HG03045 (cell line): Measurements from ENCODE around the gene TAOK2.
"Not testable (repeated sequence)": the region's sequence is repeated elsewhere in the genome, so short reads cannot be mapped to it uniquely, and the experiment has no call there.

Experiments used
- ATAC-seq: cut with Tn5 transposase; IDR thresholded peaks from one replicate; pipeline ENCODE4 v1.9.1; 2021; ENCODE audit warnings: mild to moderate bottlenecking, moderate library complexity; ENCODE audit not compliant: unreplicated experiment

TAOK2 gene

DNA sequence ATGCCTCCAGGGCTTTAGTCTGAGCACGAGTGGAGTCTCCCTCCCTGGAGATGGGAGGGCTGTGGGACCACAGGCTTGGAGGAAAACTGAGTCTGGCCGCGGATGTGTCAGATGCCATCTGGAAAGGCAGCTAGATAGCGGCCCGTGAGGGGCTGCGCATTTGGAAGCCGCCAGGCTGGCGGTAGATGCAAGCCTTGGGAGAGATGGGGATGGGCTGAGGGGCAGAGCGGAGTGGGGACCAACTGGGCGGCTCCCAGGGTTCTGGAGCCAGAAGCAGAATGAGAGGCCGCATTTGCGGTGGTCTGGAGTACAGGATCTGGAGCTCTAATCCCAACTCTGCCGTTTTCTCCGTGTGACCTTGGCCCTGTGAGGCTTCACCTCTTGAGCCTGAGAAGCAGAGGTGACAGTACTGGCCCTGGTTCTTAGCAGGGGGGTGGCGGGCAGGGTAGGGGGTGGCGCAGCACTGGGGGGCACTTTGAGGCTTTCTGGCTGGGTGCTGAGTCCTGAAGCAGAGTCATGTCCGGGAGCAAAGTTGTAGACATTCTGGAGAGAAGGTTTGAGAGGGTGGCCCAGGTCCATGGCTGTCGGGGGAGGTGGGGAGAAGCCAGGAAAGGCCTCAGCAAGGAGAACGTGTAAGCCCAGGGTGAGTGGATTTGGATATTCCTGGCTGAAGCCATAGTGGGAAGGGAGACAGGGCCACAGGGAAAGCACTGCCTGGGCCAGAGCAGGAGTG, 29.1 kb downstream of the TAOK2 start:
- no peak for ATAC-seq

DNA sequence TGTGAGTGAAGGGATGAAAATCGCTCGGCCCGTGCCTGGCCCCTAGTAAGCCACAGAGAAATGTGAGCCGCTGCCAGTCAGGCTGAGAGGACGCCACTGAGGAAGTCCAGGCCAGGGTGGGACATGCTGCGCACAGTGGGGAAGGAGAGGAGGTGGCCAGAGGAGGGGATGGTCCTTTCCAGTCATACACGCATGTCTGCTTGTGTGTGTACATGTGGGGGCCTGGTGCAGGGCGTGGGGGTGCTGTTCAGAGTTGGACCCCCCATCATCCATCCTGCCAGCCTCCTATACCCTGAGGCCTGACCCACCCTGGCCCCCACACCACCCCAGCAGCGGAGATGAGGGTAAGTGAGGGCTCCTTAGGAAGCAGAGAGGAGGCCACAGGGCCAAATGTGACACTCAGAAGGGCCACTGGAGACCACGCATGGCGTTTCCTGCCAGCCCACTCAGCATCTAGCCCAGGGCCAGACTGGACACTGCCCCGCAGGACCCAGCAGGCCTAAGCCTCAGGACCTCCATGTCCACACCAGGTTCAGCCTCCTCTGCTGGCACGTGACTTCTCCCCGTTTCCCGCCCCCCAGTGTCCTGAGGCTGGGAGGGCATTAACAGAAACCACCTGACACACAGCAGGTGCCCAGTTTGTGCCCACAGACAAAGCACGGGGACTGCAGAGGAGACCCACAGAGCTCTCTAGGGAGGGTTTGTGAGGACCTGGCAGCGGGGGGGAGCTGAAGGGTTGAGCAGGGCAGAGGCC, 30.2 kb downstream of the TAOK2 start:
- no peak for ATAC-seq

DNA sequence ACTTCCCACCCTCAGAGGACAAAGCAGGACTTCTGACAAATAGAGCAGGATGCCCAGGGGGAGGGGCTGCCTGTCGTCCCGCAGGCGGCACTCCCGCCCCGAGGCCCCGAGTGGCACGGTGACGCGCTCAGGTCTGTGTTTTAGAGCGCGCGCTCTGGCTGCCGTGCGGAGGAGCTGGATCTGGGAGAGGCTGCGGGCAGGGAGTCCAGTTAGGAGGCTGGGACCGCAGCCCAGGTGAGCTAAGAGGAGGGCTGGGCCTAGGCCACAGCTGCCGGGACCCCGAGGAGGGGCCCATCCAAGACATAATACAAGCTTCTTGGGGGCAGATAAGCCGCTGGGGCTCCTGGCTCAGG, 30.7 kb downstream of the TAOK2 start:
- no peak for ATAC-seq

DNA sequence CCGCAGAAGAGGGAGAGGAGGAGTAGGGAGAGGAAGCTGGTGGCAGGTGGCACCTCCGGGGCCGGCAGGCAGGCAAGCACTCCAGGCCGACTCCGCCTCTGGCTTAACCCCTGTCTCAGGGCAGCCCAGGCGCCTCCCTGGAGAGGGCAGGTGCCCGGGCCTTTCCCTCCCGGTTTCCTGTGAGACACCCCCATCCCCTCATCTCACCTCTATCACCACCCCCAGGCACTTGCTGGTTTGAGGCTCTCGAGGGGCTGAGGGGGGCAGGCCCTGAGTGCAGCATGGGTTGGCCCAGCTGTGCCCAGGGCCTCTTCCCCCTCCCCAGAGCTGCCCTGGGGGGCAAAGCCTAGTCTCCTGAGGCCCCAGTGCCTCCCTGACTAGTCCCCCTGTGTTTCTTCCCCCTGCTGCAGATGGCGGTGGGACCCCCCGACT, 31.2 kb downstream of the TAOK2 start:
- no peak for ATAC-seq

DNA sequence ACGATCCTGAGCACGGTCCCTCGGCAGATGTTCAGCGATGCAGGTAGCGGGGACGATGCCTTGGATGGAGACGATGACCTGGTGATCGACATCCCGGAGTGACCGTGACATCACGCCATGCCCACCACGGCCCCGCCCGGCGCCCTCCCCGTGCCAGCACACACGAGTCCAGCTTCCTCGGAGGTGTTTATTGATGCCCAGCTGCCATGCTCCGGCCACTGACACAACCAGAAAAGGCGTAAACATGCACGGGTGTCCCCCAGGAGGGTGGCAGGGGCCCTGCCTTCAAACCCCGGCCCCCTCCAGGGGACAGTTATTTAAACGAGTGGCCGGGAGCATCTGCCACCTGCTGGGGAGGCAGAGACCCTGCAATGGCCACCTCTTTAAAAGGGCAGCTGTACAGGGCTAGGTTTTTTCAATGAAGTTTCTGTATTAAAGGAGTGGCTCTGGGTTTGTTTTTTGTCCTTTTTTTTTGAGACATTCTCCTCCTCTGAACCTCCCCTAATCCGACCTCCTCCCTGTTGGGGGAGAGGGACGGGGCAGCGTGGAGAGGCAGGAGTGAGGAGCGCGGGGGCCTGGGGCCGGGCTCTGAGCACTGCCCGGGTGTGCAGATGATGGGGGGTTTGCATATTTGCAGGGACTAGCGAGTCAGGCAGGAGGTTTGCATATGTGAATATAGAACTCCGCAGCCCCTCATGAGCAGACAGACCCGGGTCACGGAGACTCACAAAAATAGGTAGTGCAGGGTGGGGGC, 31.9 kb downstream of the TAOK2 start:
- no peak for ATAC-seq

DNA sequence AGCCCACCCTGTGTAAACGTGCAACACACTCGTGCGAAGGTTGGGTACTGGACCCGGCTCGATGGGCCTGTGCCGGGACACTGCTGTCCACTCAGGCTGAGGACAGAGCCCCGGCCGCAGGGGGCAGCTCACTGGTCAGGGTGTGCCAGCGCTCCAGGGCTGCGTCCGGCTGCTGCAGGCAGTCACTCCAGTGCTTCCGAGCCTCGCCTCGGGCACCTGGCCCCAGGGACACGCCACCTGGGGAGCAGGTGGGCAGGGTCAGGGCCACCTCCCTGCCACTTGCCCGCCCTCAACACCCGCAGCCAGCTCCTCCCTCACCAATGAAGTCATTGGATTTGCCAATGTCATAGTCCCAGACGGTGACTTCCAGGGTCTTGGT, 32.4 kb downstream of the TAOK2 start:
- ATAC-seq = no peak

DNA sequence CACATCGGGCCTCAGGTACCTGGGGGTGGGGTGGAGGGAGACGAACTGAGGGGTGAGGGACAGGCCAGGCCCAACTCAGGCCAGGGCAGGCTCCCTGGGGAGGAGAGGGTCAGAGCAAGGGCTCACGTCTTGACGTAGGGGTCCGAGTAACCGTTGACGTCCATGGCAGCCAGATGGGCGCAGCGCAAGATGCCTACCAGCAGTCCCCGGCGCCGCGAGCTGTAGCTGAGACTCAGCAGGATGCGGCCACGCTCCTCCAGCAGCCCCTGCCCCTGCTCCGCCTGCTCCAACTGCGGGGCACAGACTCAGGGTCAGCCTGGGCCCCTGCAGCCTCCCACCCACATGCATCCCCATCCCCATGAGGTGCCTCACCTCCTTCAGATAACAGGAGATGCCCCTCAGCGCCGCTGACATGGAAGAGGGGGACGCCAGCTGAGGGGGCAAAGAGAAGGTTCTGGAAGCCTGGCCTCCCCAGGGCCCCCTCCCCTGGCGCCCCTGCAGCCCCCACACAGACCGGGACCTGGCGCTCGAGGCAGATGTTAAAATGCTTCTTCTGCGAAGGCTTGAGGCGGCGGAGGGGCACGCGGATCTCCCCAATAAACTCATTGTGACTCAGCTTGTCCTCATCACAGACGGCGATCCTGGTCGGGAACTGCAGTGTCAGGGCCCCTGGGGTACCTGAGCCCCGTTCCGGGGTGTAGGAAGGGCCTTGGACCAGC, 33.1 kb downstream of the TAOK2 start:
- ATAC-seq = no peak

DNA sequence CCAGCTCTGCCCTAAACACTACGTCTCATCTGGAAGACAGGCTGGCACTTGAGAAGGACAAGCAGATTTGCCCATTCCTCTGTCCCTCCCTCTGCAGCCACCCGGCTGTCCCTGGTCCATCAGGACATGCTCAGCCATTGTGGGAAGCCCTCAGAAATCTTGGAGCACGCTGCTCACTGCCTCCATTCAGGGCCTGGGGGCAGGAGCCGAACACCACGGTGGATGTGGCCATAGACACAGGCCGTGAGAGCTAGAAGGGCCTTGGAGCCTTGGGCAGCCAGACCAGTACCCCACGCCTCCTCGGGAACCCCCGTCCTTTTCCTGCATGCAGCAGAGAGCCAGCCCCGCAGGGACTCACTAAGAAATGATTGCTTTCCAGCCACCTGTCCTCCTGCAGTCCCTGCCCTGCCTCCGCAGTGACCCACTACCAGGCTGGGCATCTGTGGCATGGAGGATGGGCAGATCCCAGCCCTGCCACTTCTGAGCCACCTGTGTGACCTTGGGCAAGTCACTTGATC, 33.8 kb downstream of the TAOK2 start:
- ATAC-seq = no peak

DNA sequence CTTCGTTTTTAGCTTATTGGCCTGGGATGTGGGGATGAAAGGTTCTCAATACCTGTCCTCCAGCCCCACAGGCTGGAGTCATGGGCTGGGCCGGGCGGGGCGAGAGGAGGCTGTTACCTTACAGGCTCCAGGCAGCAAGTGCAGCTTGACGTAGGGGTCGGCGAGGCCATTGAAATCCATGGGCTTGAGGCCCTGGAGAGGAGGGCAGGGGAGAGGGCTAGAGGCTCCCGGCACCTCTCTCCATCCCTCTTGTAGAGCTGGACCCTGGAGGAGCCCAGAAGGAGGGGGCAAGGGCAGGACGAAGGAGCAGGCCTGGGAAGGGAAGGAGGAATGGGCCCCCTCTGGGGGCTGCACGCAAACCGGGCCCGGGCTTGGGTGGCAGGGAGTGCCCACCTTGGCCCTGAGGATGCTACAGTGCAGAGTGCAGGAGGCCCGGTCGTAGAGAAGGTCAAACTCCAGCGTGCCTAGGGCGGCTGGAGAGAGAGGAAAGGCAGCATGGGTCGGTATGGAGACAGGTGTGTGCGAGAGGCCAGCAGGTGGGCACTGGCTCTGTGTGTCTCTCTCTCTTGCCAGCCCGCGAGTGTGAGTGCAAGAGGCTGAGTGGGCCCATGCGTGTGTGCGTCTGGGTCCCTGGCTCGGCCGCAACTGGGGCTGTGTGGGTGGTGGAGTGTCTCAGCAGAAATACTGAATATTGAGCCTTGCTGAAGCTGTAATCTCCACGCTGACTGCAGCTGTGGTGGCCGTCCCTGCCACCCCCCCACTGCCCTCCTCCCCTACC, 35.6 kb downstream of the TAOK2 start:
- no peak for ATAC-seq

DNA sequence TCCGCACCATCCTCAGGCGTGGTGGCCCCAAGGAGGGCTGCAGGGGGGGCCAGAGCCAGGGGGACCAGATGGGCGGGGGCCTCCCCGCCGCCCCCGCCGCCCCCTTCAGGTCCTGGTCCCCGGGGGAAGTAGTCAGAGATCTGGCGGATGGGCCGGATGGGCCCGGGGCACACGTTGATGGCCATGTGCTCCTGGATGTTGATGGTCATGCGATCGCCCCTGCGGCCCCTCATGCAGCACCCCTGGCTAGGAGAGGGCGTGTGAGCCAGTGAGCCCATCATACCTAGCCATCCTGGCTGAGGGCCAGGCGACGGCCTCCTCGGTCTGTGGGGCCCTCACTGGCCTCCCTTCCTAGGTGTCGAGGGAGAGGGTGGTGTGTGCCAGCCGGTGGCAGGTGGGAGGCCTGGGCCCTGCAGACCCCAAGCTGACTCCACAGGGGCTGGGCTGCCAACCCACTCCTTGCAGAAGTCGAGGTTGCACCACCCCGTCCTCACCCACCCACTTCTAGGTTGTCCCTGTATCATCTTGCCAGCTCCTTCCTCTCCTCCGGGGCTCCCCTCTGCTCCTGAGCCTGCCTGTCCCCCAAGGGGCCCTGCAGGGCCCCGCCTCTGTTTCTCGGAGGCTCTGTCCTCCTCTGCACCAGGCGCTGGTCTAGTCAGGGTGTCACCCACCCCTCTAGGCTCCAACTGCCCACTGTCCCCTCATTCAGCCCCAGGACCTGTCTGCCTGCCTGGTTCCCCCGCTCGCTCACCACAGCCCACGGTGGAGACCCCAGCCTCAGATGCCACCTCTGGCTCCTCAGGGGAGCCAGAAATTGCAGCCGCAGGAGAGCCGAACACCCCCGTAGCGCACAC, 36.5 kb downstream of the TAOK2 start:
- no peak for ATAC-seq

DNA sequence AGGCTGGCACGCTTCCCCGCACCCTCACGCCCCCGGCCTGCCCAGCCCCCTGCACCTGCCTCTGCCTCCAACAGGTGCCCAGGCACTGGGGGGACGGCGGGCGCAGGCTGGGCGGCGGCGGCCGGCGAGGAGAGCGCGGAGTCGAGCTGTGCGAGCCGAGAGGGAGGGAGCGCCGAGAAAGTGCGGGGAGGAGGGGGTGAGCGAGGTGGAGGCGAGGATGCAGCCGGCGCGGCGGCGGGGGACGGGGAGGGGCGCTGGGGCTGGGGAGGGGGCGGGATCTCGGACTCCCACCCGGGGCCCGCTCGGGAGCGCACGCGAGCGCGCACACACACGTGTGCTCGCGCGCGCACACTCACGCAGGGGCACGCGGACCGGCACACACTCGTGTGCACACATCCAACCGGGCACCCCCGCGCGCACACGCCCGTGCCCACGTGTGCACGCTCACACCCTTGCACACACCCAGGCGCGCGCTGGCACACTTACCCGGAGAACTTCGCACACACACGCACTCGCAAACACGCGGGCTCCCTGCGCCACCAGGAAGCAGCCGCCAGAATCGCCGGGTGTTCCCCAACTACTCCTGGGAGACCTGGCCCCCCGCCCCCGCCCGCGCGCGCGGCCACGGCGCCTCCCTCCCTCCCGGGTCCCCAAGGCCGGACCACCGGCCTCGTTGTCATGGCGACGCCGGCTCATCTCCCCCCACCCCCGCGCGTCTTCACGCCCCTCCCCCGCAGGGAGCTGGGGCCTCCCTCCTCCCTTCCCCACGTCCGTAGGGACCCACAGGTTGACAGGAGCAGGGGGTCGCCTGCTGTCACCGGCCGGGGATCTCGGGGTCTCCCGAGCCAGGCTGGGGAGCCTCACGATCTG, 37.4 kb downstream of the TAOK2 start, which contains the start of gene DOC2A:
Gene DOC2A (minus strand): TSS at position 184 of the 870 bp plus-strand sequence. CDS start 805 bp downstream, outside the sequence.
- ATAC-seq = no peak

DNA sequence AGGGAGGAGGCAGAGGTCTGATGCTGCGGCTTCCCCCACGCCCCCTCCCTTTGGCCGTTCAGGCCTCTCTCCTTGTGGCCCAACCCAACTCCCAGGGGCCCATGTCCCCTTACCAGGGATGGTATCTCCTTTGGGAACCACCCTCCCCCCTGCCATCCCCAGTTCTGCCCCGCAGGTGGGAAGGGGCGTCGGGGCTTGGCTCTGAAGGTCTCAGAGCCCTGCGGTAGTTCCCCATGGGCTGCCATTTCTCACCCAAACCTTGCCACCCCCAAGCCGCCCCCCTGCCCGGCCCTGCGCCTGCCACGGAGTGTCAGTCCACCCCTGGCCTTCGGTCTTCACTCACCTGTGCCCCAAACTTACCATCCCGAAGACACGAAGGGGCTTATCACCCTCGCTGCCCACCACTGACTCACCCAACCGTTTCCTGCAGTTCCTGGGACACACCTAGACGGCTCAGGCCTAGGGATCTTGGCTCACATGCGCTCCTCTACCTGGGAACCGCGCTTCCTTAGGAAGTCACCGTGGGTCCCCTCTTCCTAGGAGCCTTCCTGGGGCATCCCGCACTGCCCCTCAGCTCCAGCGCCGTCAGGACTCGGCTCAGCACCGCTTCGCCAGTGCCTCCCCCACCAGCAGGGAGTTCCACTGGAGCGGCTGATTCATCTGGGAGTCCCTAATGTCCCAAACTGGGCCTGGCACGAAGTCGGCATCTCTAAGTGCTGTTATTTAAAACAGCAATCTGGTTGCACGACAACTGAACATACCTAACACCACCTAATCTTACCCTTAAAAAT, 38.2 kb downstream of the TAOK2 start:
- no peak for ATAC-seq

DNA sequence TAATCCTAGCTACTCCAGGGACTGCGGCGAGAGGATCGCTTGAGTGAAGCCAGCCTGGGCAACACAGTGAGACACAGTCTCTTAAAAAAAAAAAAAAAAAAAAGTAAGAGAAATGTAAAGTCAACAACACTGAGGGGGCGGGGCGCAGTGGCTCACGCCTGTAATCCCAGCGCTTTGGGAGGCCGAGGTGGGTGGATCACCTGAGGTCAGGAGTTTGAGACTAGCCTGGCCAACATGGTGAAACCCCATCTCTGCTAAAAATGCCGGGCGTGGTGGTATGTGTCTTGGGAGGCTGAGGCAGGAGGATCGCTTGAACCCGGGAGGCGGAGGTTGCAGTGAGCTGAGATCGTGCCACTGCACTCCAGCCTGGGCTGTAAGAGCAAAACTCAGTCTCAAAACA, 38.9 kb downstream of the TAOK2 start:
- not testable (repeated sequence) for ATAC-seq

DNA sequence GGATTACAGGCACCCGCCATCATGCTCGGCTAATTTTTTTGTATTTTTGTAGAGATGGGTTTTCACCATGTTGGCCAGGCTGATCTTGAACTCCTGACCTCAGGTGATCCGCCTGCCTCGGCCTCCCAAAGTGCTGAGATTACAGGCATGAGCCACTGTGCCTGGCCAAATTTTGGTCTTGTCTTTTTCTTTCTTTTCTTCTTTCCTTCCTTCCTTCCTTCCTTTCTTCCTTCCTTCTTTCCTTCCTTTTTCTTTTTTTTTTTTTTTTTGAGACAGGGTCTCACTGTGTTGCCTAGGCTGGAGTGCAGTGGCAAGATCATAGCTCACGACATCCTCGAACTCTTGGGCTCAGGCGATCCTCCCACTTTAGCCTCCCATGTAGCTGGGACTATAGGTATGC, 41.8 kb downstream of the TAOK2 start:
- not testable (repeated sequence) for ATAC-seq

DNA sequence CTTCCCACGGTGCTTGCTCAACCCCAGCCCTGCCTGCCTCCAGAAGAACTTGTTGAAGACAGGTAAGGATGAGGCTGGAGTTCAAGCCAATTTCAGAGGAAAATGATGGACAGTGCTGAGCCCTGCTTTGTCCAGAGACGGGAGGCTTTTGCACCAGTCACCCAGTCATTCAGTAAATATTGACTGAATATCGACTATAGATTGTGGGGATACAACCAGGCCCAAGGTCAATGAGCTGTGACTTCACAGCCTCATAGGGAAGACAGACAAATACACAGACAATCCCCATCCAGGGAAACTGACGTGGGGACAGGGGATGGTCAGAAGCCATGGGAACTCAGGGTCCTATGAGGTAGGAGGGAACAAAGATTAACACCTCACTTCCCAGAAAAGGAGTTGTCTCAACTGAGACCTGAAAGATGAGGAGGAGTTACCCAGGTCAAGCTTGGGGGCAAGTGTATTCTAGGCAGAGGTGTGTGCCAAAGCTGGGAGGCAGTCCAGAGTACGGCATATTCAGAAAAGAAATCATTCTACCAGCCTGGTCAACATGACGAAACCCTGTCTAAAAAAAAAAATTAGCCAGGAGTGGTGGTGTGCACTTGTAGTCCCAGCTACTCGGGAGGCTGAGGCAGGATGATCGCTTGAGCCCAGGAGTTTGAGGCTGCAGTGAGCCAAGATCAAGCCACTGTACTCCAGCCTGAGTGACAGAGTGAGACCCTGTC, 43.0 kb downstream of the TAOK2 start:
- ATAC-seq = no peak

DNA sequence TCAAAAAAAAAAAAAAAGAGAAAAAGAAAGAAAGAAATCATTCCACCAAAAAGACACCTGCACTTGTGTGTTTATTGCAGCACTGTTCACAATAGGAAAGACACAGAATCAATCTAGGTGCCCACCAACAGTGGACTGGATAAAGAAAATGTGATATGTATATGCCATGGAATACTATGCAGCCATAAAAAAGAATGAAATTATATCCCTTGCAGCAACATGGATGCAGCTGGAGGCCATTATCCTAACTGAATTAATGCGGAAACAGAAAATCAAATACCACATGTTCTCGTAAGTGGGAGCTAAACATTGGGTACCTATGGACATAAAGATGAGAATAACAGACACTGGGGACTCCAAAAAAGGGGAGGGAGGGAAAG, 43.6 kb downstream of the TAOK2 start:
- ATAC-seq = no peak

DNA sequence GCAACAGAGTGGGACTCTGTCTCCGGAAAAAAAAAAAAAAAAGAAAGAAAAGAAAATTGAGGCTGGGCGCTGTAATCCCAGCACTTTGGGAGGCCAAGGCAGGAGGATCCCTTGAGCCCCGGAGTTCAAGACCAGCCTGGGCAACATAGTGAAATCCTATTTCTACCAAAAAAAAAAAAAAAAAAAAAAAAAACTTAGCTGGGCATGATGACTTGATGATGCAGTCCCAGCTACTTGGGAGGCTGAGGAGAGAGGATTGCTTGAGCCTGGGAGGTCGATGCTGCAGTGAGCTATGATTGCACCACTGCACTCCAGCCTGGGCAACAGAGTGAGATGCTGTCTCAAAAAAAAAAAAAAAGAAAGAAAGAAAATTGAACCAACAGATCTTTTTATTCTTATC, 44.3 kb downstream of the TAOK2 start:
- not testable (repeated sequence) for ATAC-seq
